Hematopoietic multipotent progenitor cell treated with erythropoietin and hydrocortisone succinate and interleukin-3 and kit ligand, for 6 days (in vitro differentiated cells): ENCODE measurements around the gene MTCL3.

Source experiments
- DNase-seq: peaks from one replicate; pipeline ENCODE4 v3.0.0-alpha.2; 2015

MTCL3 gene

DNA sequence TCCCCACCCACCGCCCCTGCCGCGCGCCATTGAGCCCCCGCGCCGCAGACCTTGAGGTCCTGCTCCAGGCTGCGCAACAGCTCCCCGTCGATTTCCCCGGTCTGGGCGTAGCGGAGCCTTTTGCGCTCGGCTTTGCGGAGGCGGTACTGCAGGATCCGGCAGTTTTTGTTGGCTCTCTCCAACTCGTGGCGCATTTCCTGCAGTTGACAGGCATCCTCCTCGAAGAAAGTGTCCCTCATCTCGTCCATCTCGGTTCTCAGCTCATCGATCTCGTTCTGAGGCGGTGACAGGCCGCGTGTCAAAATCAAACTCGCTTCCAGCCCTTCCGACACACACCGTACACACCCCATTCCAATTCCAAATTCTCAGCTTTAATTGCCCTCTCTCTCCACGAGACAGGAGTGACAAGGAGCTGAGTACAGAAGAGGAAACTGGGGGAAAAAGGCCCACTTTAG lies 4.3 kb downstream of the MTCL3 start:
- no peak for DNase-seq

DNA sequence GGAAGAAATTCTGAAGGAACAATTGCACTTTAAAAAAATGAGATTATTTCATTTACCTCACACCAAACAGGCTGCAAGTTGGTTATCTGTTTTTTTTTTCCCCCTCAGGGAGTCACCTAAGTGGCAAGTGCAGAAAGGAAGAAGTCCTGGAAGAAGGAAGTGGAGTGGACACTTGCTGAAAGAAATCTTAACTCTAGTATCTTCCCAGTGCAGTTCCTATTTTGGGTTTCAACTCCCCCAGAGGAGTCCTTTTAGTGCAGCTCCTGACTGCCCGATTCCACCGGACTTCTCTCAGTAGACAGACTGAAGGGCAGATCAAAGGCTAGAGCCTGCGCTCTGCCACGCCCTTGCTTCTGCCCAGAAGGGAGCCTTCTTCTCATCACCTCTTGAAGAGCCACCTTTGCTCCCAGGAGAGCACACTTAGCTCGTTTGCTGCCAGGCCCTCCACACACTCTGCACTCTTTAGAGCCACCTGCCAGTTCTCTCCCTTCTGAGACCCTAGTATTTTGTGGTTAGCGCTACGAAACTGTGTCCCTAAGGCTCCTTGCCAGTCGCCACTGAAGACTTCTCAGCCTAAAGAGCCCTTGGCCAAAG lies 4.9 kb downstream of the MTCL3 start:
- DNase-seq, result no peak

DNA sequence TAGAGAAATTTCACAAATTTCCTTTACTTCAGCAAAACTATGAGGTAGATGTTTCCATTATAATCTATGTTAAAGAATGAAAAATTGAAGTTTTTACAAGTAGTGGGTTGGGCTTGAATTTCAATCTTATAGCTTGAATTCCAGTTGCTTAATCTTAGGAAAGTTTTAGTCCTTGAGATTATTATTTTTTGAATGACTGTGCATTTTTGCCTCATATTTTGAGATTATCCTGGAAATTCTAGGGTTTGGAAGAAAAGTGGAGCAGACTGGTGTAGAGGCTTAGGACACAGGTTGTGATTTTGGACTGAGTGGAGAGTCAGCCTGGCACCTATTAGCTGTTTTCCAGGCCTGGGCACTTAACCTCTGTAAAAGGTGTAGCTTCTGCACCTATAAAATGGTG lies 5.7 kb downstream of the MTCL3 start:
- no peak for DNase-seq

DNA sequence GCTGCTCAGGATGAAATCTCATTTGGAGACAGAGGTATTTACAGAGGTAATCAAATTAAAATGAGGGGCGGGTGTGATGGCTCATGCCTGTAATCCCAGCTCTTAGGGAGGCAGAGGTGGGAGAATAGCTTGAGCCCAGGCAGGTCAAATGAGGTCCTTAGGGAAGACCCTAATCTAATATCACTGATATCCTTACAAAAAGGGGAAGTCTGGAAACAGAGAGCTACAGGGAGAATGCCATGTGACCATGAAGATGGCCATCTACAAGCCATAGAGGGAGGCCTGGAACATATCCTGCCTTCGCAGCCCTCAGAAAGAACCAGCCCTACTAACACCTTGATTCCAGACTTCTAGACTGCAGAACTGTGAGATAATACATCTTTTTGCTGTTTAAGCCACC lies 8.3 kb downstream of the MTCL3 start:
- no peak for DNase-seq

DNA sequence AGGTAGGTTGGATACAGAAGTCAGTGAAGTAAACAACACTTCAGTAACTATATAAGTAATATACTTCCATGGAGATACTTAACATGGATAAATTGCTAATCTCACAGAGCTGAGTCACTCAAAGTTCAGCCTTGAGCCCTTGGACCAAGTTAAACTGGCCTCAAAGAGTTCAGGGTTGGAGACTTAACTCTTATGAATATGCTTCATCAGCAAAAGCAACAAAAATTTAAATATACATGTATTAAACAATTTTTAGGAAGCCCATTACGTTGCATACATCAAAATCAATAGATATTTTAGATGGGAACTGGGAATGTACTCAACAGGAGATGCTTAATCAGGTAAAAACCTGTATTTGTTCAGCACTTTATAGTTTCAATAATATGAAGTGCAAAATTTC lies 12.2 kb downstream of the MTCL3 start:
- no peak for DNase-seq

DNA sequence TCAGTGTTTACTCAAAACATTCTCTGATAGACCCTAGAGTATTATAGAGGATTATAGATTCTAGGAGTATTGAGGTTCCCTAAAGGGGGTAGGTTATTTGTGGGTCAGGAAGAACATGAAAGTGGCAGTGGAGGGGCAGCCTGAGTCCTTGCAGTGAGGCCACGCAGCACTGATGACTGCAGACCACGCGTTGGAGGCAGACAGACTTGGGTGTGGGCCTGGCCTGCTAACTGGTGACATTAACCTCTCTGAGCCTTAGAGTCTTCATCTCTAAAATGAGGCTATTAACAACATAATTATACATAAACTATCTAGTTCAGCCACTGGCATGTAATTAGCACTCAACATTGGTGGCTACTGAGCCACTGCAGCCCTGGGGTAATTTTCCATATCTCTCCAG lies 16.1 kb downstream of the MTCL3 start:
- DNase-seq, result no peak

DNA sequence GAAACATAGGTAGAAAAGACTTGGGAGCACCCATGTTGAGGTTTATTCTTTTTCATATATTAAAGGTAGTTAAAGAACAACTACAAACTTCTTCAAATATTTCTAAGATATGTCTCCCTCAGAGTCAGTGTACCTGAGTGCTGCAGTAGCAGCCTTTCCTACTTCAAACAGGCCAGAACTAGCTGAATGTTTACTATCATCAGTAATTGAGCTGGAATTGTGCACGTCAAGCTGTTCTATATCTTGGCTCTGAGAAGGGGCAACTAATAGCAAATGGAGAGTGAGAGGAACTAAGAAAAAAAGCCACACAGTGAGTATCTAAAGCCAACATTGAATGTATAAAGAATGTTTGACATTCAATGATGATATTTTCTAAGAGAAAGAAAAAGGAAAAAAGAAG lies 21.7 kb downstream of the MTCL3 start:
- DNase-seq, result no peak

DNA sequence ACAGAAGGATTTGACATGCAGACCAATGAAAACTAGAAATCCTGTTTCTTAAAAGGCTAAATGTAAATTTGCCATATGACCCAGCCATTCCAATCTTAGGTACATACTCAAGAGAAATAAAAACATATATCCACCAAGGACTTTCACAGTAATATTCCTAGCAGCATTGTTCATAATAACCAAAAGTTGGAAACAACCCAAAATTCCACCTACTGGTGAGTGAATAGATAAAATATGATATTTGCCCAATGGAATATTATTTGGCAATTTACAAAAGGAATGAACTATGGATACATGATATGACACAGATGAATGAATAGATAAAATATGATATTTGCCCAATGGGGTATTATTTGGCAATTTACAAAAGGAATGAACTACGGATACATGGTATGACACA lies 22.7 kb downstream of the MTCL3 start:
- DNase-seq, result no peak

DNA sequence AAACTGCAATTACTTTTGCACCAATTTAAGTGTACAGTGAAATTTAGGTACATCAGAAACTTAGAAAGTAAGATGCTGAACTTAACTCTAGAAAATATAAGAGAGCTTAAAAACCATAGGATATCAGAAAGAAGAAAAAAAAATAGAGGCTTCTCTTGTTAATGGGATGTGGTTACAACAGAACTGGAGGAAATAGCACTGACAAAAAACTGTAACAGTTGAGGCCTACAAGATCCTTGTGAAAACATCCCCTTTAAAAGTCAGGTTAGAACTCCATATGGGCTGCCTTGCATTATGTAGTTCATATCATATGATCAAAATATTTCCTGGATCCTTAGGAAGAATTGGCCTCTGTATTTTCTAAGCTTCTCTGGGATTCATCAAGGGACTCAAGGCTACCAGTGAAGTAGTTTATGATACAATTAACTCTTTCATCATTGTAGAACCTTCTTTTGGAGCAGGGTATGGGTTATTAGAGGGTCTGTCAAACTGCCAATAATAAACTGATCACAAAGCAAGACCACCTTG lies 24.8 kb downstream of the MTCL3 start:
- no peak for DNase-seq

DNA sequence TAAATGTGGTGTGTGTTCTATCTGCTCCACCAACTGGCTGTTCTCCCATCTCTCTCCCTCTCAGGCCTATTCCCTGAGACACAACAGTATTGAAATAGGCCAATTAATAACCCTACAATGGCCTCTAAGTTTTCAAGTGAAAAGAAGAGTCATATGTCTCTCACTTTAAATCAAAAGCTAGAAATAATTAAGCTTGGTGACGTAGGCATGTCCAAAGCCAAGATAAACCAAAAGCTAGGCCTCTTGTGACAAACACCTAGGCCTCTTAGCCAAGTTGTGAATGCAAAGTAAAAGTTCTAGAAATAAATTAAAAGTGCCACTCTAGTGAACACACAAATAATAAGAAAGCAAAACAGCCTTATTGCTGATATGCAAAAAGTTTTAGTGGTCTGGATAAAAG lies 29.9 kb downstream of the MTCL3 start:
- DNase-seq, result no peak

DNA sequence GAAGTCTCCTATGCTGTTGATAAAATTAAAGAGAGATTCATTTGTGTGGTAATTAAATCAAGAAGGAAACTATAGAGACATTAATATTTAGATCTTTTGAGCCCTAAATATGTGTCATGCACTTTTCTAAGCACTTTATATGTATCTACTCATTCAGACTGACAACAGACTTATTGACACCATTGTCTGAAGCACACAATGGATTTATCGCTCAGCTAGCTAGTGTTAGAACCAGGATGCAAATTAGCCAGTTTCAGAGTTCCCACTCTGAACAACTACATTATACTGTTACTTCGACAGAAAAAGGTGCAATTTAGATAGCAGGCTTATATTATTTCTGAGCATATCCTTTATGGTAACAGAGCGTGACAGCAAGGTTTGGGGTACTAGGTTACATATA lies 32.2 kb downstream of the MTCL3 start:
- no peak for DNase-seq

DNA sequence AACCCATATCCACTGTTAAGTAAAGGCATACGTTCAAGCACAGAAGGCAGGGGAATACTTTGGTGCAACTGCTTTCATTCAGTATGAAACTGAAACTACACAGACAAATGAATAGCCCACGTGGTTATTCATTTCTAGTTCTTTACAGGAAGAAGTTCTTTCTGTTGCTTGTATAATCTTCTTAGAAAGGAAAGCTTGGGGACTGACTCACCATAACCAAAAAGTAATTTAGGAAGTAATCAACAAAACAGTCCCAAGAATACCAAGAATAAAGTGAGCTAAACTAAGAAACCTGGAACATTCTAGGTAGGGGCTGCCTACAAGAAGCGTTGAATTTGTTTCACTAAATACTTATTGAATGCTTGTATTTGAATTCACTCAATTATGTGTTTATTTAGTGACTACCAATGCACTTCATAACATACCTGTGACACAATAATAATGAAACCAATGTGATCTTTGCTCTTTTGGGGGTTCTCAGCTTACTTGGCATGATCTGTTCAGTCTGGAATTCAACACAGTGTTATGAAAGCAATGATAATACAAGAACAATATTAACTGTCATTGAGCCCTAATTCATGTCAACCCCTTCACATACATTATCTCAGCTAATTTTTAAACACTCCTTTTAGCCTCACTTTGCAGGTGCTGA lies 34.8 kb downstream of the MTCL3 start:
- DNase-seq, result peak; percentile 2

DNA sequence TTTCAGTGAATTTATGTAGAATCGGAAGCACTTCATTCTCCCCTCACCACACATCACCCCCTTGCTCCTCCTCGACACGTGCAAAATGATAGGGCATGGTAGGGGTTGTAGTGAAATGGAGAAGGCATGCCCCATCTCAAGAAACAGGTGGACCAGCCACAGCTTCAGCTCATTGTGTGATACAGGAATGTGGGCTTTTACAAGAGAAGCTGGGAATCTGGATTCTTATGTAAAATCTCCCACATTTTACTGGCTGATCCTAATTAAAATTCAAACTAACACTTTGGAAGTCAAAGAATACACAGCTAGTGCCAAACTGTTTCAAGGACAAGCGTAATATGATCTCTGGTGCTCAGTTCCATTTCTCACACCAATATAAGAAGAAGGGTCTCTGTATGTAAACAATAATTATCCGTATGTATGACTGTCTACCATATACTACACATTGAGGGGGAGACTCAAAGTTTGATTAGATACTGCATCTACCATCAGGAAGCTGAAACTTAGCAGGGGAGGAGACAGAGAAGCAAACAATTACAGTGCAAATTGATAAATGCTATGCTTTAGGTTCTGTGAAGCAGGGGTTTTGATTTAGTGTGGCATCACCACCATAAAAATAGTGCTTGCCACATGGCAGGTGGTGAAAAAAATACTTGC lies 35.6 kb downstream of the MTCL3 start:
- no peak for DNase-seq

DNA sequence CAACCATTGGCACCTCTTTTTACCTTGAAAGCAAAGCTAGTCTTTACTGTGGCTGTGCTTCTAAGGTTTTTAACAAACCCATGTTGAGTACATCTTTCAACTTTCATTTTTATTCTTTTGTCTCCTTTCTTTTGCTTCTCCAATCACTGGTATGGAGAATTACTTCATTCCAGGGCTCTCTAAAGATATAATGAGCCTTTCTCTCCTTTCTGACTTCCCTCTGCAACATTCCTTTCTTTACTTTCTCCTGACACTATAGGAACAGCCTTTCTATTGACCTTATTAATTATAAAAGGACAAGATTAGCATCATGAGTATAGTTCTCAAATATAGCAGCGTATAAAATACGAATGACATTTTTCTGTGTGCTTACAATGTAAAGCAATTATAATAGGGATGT lies 36.8 kb downstream of the MTCL3 start:
- no peak for DNase-seq

DNA sequence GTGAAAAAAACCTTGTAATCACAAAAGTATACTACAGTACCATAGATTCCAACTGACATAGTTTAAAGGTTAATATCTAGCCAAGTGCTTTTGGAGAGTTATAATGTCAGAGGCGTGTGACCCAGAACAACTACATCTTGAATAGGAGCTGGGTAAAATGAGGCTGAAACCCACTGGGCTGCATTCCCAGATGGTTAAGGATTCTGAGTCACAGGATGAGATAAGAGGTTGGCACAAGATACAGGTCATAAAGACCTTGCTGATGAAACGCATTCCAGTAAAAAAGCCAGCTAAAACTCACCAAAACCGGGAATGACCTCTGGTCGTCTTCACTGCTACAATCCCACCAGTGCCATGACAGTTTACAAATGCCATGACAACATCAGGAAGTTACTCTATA lies 37.5 kb downstream of the MTCL3 start:
- DNase-seq, result no peak

DNA sequence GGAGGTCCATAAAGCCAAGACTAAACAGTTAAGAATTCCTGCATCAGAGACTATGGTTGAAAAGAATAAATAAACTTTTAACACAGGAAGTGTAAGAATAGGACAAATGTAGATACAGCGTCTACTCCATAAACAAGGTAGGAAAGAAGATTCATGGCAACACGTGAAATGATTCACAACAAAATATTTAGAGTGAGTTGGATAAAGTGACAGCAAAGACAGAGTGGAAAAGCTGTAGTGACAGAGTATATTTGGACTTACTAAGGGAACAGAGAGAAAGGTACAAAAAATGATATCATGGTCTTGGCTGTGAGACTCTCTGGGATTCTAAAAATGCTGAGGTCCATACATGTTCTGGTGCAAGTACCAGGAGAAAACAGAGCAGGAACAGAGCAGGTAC lies 38.0 kb downstream of the MTCL3 start:
- DNase-seq, result no peak

DNA sequence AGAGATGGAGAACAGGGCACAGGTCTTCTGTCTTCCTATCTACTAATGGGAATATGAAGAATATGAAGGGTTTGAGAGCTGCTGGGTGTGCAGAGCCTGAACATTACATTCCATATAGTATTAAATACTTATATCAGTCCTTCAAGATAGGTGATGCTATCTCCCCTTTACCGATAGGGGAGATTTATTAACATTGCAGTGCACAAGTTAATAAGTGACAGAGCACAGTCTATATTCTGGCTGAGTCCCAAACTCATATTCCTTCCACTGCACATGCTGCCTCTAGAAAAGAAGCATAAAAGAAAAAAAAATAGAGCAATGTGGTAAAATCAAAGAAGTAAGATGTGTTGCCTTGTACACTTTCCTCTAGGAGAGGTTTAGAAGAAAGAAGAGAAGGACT lies 41.5 kb downstream of the MTCL3 start:
- DNase-seq, result no peak

DNA sequence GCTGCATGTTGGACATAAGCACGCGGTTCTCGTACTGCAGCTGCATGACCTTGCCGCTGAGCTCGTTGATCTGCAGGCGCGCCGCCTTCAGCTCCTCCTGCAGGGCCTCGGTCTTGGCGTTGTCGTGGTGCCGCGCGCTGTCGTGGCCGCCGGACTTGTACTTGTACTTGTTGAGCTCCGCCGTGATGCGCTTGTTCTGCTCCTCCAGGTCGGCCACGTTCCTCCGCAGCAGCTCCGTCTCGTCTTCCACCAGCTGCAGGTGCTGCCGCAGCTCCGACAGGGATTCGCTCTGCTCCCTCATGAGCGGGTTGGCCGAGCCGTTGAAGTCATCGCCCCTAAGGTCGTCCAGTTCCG lies 43.3 kb downstream of the MTCL3 start:
- DNase-seq, result no peak

DNA sequence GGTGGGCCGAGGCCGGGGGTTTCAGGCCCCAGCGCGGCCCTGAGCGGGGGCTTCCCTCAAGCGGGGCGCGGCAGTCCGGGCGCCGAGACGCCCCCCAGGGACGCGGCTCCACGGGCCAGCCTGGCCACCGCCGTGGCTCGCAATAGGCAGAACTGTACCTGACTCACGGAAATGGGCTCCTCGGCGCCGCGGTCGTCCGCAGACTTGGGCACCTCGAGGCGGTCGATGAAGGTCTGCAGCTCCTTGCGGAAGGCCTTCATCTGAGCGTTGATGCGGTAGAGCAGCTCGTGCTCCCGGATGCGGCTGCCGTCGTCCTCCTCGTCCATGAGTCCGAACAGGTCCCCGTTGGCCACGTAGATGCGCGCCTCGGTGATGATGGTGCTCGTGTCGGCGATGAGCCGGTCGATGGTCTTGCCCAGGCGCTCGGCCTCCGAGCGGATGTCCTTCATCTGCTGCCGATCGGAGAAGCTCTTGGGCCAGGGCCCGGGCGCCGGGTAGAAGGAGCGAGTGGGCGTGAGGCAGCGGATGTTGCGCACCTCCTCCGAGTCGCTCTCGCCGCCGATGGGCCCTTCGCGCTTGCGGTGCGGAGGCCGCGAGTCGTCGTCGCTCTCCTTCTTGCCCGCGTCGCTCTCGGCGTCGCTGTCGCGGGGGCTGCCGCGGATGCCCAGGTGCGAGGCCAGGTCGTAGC lies 43.9 kb downstream of the MTCL3 start:
- no peak for DNase-seq

DNA sequence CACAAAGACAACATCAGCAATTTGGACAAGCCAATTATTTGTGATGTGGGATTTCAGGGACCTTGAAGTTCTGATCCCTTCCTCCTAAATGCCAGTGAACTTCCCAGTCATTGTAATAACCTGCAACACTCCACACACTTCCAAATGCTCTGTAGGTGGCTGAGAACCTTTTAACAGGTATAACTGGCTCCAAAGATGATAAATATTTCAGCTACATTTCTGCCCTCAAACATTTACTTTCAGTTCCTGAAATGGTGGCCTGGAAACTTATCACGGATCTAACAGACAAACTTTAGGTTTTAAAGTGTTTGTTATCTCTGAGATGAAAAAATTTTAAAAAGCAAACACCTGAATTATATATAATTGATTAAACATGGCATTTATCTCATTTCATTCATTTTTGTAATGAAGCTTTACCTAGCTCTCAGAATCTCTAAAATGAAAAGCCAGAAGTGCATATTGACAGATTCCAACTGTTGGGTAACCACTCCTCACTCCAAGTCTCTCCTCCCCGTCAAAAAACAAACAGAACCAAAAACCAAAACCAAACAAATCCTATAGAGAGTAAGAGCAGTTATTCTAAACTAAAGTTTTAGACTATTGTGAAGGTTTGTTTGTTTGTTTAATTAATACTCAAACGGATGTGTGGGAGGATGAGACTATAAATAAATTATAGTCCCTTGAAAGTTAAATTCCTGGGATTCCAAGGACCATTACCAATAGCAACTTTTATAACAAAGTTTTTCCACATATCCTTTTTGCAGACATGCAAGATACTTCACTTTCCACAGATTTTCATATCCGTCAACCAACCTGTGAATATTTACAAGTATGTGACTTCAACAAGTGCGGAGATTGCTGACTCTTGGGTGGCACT lies 47.5 kb downstream of the MTCL3 start:
- DNase-seq, result no peak

DNA sequence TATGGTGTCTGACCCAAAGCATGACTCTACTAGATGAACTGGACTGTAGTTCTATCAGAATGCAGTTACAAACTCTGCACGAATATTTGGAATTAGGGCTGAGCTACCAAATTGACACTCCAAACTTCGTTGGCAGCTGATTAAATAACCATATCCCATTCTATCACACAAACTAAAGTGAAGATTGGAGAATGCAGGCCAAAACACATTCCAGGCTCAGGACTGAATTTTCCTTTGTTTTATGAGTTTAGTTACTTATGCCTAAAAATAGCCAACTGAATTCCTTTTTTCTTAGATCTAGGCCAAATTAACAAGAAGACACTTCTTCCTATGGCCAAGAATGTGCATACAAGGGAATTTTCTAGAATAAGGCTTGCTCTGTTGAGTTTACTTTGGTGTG lies 50.2 kb downstream of the MTCL3 start:
- DNase-seq, result no peak

DNA sequence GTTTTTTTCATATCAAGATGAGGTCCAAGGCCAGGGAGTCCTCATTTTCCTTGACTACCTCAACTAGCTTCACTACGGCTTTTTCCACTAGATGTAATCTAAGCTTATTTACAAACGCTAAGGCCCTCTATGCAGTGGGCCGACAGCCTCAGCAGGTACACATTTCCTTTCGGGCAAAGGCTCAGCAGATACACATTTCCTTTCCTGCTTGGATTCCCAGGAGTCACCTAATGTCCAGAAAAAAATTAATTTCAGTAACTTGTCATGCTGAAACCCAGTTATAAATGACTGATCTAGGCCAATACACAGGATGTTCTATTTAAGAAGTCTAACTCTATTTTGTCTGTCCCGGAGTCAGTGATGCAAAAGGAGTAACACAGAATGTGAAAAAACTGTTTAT lies 52.7 kb downstream of the MTCL3 start:
- DNase-seq, result no peak

DNA sequence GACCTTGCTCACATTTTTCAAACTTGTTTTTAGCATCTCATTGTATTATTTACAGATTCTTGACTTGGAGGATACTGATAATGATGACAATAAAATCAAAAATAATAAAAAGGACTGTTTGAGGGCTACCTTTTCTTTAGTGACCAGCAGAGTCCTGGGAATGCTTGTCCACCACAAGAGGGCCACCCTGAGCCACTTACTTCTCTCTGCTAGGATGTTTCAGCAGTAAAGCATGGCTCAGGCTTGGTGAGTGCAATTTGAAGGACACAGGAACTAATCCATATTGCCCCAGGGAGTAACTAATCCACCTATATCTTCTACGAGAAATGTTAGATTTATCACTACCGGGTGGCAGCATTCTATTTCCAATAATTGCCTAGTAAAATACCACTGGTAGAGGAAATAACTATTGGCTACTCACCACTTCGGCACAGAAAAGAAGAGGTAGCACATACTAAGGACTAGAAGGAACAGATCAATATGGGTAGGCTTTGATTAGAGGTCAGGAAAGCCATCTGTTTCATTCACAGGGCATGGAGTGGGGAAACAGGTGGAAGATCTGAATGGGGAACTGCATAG lies 54.2 kb downstream of the MTCL3 start:
- peak; percentile 73 for DNase-seq
